G401.6 (cell line): ENCODE measurements around the gene CD247.

ENCODE experiments used
- FAIRE-seq: peaks from 2 replicates; lab custom pipeline; 2012; peaks lifted over from hg19 to GRCh38; lab: Jason Lieb, UNC

The CD247 gene

DNA sequence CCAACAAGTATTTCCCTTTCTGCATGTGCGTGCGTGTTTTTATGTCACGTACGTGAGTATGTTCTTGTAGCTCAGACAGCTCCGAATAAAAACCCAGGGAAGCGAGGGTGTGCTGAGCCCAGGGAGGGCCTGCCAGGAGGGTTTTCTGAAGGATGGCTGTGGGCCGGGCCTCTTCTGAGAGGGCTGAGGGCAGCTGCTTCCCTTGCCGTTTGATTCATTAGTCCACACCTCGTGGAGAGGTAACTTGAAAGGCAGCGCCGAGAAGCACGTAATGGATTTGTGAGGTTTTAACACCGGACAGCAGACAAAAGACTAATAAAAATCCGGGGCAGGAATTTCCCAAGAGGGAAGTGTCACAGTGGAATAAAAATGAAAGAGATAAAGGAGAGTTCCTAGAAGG lies 29.5 kb downstream of the CD247 start:
- FAIRE-seq: no peak

DNA sequence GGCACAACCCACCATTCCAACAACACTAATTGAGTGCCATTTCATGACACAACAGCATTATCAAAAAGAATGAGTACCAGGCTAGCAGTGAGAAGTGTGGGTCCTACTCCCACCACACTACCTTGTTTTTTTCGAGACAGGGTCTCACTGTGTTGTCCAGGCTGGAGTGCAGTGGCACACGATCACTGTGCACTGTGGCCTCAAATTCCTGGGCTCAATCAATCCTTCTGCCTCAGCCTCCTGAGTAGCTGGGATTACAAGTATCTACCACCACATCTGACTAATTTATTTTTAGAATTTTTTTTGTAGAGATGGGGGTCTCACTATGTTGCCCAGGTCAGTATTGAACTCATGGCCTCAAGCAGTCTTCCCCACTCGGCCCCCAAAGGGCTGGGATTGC lies 30.7 kb downstream of the CD247 start:
- no peak for FAIRE-seq

DNA sequence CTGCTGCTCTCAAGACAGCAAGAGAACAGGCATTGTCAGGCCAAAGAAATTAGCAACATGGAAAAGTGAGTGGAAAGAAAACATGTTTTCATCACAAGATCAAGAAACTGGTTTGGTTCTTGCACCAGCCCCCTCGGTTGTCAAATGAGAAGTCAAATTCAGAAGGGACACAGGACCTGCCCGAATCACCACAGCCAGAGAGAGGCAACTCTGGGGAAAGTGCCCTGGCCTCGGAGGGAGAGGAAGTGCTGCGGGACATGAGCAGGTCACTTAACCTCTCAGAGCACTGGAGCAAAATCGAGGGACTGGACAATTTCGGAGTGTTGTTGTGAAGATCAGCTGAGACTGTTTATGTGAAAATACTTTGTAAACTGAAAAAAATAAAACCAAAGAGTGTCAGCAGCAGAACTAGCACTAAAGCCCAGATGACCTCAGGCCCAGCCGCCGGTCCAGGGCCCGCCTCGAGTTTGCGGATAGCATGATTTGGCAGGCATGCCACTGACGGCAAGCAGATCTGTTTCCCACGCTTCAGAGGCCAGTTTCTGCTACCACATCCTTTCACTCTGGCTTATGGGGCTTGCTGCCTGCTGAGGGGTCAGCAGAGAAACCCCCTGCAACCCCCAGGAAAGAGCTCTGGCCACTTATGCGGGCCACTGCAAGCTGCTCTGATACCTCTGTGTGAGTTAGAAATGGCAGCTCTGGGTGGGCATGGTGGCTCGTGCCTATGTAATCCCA lies 32.1 kb downstream of the CD247 start:
- no peak for FAIRE-seq

DNA sequence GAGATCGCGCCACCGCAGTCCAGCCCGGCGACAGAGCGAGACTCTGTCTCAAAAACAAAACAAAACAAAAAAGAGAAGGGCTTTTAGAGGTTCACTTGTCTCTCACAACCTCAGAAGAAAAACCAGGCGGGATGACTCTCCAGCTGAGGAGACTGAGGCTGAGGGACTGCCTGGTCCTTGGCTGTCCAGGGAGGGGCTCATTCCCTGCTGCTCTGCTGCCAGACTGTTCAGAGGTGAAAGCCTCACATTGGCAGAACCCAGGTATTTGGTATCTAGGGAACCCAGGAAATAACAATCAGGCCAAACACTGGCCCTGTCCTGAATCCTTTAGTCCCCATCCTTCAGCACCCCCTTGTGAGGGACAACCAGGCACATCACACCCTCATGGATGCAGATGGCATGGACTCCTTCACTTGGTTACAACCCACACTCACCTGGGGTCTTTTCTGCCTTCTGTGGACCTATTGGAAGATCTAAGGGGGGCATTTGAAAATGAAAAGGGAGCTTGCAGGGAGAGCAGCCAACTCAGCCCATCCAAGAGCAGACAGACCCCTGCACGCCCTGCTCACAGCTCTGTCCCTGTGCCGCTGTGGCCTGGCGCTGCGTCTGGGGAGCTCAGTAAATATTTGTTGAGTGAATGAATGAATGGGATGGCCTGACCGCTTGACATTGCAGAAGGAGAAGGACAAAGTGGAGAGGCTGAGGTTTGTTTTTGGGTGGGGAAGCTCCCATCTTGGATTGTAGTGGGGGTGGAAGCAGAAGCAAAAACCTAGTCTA lies 33.4 kb downstream of the CD247 start:
- FAIRE-seq: no peak

DNA sequence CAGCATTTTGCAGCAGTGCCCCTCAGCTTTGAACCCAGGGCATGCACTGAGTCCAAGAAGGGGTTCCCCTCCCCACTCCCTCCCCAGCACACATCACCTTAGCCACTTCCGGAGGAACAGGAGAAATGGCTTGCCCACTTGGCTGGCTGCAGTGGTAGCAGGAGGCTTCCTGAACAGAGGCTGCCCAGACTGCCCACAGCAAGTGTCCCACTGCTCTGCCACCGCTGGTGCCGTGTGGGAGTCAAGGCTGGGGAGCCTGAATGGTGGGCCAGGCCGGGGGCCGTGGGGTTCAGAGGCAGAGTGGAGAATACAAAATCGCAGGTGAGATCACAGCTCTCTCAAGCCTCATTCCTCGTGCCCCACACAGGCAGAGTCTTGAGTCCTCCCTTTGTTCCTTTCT lies 34.5 kb downstream of the CD247 start:
- FAIRE-seq: no peak

DNA sequence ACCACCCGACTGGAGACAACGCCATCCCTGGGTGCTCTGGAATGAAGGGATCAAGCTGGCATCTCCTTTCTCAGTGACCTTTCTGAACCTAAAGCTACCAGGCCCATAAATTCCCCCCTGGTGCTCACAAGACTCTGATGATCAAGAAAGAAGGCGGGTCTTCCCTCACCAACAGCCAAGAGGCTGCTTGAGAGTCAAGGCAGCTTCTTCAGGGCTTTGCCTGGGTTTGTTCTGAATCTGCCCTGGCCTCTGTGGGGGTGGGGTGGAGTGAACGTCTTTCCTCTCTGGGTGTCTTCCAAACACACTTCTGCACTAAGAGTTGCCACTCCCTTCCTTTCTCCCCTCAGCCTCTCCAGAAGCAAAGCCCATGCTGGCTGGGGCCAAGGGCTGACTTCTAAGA lies 36.1 kb downstream of the CD247 start:
- FAIRE-seq: no peak

DNA sequence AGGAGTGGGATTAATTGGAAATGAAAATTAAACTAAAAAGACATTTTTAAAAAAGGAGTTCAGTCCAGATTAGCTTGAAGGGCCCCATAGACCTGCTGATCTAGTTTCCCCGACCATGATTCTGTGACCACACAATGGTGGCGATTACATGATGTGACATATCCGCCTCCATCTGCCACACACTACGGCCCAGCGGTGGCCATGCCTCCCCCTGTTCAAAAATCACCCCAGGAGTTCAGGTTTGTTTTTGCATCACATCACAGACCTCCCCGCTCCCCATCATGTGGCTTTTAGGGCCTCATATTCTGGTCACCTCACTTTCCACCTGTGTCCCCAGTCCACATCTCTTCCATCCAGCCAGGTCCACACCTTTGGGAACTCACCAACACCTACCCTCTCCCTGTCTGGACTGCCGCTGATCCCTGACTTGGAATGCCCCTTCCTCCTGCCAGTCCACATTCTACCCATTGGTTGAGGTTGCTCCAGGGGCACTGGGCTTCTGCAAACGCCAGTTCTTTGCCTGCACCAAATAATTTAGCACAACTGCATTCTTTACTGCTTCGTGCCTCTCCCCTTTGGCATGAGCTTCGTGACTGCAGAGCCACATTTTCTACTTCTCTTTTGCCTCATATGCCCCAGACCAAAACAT lies 38.9 kb downstream of the CD247 start:
- FAIRE-seq: no peak

DNA sequence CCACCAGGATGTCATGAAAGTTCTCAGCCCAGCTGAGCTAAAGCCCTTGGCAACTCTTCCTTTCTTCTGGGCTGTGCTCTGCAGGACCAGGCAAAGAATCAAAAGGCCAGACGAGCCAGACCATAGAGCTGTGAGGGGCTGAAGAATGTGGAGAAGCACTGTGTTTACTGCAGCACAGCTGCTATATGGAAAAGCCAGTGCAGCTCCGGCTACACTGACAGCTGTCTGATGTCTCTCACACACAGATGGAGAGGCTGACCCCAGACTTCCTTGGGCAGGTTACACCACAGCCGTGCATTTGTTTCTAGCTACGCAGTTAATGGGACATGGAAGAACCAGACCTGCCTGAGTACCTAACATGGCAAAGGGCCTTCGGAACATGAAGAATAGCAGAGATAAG lies 40.3 kb downstream of the CD247 start:
- FAIRE-seq: no peak

DNA sequence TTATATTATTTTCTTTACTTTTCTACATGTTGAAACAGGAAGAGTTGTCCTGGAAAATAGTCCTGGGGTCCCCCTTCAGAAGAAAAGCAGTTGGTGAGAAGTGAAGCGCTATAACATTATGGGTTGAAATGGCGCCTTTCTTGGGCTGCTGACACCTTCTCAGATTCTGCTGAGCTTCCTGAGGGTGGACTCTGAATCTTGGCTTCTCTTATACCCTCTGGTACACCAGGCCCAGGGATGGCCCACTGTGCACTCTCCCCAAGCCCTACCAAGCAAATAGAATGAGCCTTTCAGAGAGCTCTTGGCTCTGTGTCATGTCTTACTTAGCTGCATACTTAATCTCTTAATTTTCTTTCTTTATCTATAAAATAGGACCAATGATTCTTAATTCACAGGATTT lies 42.3 kb downstream of the CD247 start:
- FAIRE-seq: no peak

DNA sequence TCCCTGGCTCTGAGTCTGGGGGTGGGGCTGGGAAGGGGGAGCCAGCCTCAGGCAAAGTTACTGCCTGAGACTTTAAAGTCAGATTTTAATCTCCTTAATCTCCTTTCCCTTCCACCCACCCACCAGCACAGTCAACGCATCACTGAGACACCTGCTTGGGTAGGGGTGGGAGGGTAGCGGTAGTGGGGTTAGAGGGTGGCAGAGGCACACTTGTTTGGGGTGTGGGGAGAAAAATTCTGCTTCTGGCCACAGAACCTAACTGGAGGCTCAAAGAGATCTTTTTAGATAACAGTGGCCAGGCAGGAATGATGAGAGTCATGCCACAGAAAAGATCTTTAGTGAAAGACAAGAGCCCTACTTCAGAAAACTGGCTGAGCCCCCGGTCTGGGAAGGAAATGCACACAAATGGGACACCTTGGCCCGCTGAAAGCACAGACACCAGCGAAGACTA lies 44.1 kb downstream of the CD247 start:
- no peak for FAIRE-seq

DNA sequence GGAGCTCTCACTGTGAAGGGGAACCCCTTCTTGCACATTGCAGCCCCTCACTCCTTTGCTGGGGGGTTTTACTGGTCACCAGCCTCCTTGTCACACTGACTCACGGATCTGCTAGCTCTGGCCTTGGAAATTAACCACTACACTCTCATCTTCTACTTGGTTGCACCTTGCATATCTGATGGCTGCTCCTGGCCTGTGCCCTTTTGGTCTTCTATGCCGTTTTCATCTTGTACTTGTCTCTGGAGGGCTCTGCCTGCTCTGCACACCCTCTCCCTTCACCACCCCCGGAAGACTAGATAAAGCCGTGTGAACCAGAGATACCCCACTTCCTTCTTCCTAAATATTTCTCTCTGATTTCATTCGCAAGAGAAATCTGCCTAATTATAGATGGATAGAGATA lies 44.6 kb downstream of the CD247 start:
- FAIRE-seq: no peak

DNA sequence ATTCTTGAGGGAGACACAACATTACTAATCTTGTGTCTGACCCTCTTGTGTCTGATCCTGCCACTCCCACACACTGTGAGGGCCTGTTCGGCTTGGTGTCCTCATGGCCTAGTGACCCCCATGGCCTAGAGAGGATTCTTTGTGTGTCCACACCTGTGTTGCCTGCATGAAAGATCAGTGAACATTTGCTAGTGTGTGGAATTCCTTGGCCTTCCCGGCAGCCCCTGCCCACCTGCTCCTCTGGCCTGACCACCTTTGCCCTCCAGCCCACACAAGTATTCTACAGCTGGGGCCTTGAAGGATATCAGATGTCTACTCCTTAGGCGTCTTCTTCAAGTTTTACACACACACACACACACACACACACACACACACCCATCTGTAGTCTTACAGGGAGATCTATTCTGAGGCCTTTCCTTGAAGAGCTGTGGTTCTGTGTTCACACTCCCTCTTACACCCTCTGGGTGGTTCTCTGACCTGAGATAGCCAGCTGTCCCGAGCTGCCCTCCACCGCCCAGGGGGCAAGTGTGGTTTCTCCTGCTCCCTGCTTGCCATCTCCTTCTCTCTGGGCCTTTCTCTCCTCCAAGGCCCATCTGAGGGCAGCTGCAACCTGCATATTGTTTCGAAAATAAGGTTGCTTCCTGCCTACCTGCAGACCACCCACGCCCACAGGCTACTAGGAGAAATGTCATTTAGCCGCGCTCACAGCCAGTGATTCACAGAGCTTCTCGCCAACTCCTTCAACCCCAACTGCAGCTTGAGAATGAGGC lies 45.4 kb downstream of the CD247 start:
- no peak for FAIRE-seq

DNA sequence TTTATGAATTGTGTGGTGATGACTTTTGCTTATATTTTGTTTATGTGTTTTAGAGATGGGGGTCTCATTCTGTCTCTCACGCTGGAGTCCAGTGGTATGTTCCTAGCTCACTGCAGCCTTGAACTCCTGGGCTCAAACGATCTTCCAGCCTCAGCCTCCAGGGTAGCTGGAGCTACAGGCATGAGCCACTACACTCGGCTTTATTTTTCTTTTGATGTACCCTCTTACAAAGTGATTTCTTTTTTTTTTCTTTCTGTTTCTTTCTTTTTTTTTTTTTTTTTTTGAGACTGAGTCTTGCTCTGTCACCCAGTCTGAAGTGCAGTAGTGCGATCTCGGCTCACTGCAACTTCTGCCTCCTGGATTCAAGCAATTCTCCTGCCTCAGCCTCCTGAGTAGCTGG lies 46.8 kb downstream of the CD247 start:
- no peak for FAIRE-seq

DNA sequence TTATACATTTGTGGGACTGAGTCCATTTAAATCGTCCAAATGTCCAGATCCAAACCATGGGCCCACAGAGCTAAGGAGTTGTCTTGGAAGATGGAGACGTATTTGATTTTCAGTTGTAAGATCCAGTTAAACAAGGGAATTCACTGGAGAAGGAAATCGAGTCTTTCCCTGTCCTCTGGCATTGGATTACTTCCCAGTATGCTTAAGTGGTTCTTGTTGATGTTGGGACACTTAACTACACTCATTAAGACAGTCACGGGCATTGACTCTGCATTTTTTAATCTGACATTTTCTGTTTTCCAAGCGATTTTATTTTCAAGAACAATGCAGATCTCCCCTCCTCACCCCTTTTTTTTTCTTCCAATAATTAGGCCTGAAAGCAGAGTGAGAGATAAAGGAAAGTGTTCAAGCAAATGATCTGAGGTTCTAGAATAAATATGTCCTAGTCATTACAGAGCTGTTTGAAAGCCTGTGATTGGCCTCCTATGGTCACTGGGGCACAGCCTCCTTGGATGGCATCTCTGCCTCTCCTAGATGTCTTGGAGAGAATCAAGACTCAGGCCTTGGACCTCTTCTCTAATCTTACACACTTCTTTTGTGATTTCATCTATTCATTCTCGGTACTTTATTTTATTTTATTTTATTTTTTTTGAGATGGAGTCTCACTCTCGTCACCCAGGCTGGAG lies 48.9 kb downstream of the CD247 start:
- FAIRE-seq: peak; percentile 40

DNA sequence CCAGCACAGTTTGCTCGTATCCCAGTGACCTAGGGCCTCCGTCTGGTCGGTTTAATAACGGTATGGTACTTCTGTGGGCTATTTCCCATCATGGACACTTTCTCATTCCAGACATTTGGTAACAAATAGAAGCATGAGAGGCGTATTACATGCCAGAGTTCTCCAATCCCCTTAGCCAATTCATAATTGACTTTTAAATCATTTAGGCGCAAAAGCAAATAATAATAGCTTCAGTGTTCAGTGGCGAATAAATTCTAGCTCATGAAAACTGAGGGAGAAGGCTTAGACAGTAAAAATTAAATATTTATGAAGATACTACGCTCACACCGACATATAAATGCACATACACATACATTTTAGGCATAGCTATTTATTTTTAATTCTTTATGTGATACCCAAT lies 50.6 kb downstream of the CD247 start:
- FAIRE-seq: no peak

DNA sequence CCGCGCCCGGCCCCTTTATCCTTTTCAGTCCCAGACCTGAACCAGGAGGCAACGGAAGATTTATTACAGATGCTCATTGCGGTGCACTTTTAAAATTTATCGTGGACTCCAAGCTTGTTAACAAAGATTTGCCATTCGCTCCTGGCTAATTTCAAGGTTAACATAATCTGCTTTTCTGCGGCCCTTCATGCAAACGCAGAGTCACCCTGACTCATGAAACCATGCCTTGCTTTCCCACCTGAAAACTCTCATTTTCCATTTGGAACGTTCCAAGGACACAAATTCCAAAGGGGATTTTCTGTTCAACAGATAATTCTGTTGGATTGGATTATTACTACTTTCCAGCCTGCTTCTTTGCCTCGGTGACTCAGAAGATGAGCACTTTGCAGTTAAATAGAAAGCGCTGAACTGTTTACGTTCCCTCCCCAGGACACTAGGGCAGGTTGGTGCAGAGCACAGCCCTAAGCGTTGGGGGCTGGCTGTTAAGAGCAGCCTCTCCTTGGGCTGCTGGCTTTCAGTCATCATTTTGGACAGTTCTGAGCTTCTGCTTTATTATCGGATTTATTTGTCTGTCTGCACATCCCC lies 51.1 kb downstream of the CD247 start:
- FAIRE-seq: peak; percentile 100

DNA sequence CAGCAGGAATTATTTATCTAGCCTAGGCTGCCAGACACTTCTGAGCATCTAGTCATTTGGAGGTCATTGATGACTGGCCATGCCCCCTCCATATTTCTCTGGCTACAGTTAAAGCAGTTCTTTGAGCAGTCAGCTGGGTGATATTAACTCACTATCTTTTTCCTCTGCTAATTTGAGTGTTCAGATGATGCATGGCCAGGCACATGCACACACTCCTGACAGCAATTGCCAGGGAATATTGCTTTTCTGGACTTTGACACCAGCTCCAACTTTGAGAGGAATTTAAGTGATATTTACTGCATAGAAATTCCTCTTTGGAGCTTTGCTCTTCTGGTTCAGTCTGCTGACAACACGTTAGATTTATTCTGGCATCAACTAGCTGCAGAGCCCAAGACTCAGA lies 52.6 kb downstream of the CD247 start:
- FAIRE-seq: no peak

DNA sequence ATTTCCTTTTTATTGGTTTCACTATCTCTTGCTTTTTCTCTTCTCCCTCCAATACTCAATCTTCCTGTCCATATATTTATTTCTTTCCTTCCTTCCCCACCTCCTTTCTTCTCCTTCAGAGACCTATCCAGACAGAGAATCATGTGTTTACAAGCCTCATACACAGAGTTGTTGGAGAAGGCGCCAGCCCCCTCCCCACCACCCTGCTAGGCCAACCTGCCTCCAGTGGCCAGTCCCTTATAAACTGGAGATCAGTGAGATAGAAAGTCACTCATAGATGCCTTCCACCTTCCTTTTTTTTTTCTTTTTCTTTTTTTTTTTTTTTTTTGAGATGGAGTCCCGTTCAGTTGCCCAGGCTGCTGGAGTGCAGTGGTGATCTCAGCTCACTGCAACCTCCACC lies 53.3 kb downstream of the CD247 start:
- FAIRE-seq: peak; percentile 85

DNA sequence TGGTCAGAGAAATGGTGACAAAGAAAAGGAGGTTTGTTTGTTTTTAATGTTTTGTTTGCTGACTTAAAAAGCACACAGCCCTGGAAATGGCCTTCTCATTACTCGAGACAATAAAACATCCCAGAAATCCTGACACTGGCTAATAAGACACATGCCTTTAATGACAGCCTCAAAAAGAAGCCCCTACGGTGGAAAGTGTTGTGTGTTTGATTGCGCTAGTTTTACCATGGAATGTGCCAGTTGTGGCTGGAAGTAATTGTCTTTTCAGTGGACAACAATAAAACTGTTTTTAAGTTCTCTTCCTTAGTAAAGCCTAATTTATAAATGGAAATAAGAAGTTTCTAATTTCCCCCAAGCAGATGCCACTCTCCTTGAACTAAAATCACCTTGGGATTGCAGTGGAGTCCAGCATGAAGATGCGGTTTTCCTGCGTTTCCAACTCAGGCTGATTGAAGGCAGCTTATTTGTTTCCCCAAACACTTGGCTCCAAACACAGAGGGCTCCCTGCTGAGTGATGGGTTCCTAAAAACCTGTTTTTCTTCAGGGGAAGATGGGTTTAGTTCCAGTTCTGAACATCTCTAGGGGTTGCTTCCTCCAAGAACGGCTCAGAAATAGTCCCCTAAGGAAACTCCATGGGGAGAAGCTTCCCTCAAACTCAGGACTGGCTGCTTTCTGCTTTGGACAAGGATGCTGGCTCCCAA lies 54.3 kb downstream of the CD247 start:
- FAIRE-seq: peak; percentile 98

DNA sequence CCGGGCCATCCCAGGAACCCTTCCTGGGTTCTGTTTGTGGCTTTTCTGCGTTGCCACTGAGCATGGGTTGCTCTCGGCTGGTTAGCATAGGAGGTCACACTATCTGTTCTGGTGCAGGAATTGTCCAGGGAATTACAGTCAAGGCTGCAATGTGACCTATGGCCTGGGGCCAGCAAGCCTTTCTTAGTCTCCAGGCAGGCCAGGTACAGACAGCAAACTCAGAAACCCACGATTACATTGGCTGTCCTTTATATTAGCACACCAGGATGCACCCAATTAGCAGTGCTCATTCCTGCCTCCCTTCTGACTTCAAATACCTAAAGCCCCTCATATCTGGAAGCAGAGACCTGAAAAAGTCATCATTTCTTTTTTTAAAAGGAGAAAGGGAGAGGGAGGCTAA lies 55.2 kb downstream of the CD247 start:
- FAIRE-seq: no peak

DNA sequence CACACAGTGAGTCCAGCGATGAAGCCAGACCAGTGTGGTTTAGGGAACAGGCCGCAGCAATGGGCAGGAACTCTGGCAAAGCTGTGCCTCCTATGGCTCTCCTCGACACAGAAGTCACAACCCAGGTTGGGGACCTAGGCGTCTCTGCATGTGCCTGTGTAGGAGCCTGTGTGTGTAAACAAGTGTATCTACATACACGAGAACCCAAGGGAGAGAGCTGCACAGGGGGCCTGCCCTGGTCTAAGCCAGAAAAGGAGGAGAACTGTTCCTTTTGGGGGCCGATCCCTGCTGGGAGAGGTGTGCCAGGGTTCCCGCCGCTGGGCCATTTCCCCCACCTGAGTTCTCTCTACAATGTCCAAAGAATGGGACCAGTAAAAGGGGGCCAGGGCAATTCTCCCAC lies 56.0 kb downstream of the CD247 start:
- FAIRE-seq: no peak
